SJCRH30 (cell line): Measurements from ENCODE around the gene GMDS. TPM values are rescaled to one million over a fixed set of nuclear protein-coding genes. Genes with fewer than 3 reads are reported as not detected.
A peak's percentile ranks its signal among the peaks of the same experiment; 100 is the strongest.

ENCODE experiments used
- DNase-seq, 2 experiments: peaks; one replicate each; pipeline ENCODE4 v3.0.0-alpha.2; 2015 to 2020
- H3K27ac ChIP-seq: fragments of 250-450 bp; sonication (Bioruptor Pico); 2 replicates; pipeline ENCODE4 v1.5.1; 2020; ENCODE audit warnings: mild to moderate bottlenecking, moderate library complexity
- H3K27me3 ChIP-seq: fragments of 250-450 bp; sonication (Bioruptor Pico); 2 replicates; pipeline ENCODE4 v1.5.1; 2020; ENCODE audit warnings: mild to moderate bottlenecking, moderate library complexity
- H3K36me3 ChIP-seq: fragments of 250-450 bp; sonication (Bioruptor Pico); 2 replicates; pipeline ENCODE4 v1.5.1; 2020; ENCODE audit warnings: mild to moderate bottlenecking, moderate library complexity
- H3K4me1 ChIP-seq: fragments of 250-450 bp; sonication (Bioruptor Pico); 2 replicates; pipeline ENCODE4 v1.5.1; 2020; ENCODE audit warnings: mild to moderate bottlenecking, moderate library complexity
- H3K4me3 ChIP-seq: fragments of 250-450 bp; sonication (Bioruptor Pico); 2 replicates; pipeline ENCODE4 v1.5.1; 2020; ENCODE audit warnings: mild to moderate bottlenecking, moderate library complexity
- H3K9me3 ChIP-seq: fragments of 250-450 bp; sonication (Bioruptor Pico); replicated peaks from 2 replicates; pipeline ENCODE4 v1.5.1; 2020; ENCODE audit warnings: mild to moderate bottlenecking, moderate library complexity
- total RNA-seq: library from RNA; depleted of rRNA; stranded (reverse); fragments of >200 nt; shearing (Covaris generic); gene quantifications from 2 replicates; pipeline ENCODE4 v1.2.3, GENCODE V29; 2014

Gene GMDS
- total RNA-seq, 1 experiment from 2014 or later = 7.9 TPM

- Histone ChIP-seq H3K36me3 (no peaks in the 10 kb centered on the region), H3K27ac (no peak overlapping the region), H3K27me3 (no peaks in the 10 kb centered on the region), H3K9me3 (no peaks in the 10 kb centered on the region), H3K4me3 (no peak overlapping the region), H3K4me1 (no peaks in the 10 kb centered on the region)
- no peak for DNase-seq
Measured at GRCh38 chr6:1580109-1580508, 665.3 kb downstream of the GMDS start.

GRCh38 chr6:1579096-1579495 lies 666.3 kb downstream of the GMDS start:
- Histone ChIP-seq H3K27ac (no peak overlapping the region), H3K27me3 (no peaks in the 10 kb centered on the region), H3K36me3 (no peaks in the 10 kb centered on the region), H3K4me1 (no peaks in the 10 kb centered on the region), H3K4me3 (no peak overlapping the region), H3K9me3 (no peaks in the 10 kb centered on the region)
- DNase-seq = no peak

GRCh38 chr6:1577896-1578745 lies 667.3 kb downstream of the GMDS start:
- Histone ChIP-seq H3K27me3 (no peaks in the 10 kb centered on the region), H3K36me3 (no peaks in the 10 kb centered on the region), H3K4me3 (no peak overlapping the region), H3K4me1 (no peaks in the 10 kb centered on the region), H3K27ac (no peak overlapping the region), H3K9me3 (no peaks in the 10 kb centered on the region)
- DNase-seq = no peak

- no peak for DNase-seq
Measured at GRCh38 chr6:1577146-1577680, 668.2 kb downstream of the GMDS start.

DNA sequence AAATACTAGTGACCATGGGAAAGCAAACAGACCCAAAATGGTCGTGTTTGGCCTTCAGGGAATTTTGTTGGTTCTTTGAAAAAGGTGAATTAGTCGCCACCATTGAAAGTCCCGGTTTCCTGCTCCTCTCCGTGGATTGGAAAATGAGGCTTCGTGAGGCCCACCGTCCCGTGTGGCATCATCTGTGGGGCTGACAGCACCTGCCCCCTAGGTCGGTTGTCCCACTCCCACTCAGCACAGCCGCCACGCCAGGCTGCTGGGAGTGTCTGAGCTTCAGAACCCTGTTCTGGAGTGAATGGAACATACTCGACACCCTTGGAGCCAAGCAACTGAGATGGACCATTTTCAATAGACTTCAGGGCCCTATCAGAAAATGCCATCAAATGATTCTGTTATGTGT lies 668.7 kb downstream of the GMDS start:
- no peak overlapping the region for H3K27ac ChIP-seq
- no peaks in the 10 kb centered on the region for H3K4me1 ChIP-seq
- no peaks in the 10 kb centered on the region for H3K9me3 ChIP-seq
- DNase-seq = no peak
- no peaks in the 10 kb centered on the region for H3K27me3 ChIP-seq
- H3K36me3 ChIP-seq = no peaks in the 10 kb centered on the region
- no peak overlapping the region for H3K4me3 ChIP-seq

More at GRCh38 chr6:1577146-1577680, 668.2 kb downstream of the GMDS start:
- no peak overlapping the region for H3K27ac ChIP-seq
- H3K4me3 ChIP-seq = no peak overlapping the region
- no peaks in the 10 kb centered on the region for H3K4me1 ChIP-seq
- no peaks in the 10 kb centered on the region for H3K9me3 ChIP-seq
- H3K27me3 ChIP-seq = no peaks in the 10 kb centered on the region
- H3K36me3 ChIP-seq = no peaks in the 10 kb centered on the region

- H3K36me3 ChIP-seq = no peaks in the 10 kb centered on the region
- no peaks in the 10 kb centered on the region for H3K27me3 ChIP-seq
- no peaks in the 10 kb centered on the region for H3K4me1 ChIP-seq
- H3K9me3 ChIP-seq = no peaks in the 10 kb centered on the region
- DNase-seq = no peak
- H3K27ac ChIP-seq = no peak overlapping the region
- H3K4me3 ChIP-seq = peak overlapping the region; percentile 49
Measured at GRCh38 chr6:1576166-1576565, 669.2 kb downstream of the GMDS start.

- H3K4me3 ChIP-seq = peak overlapping the region; percentile 49
- peak; percentile 42 to 64 for DNase-seq
Measured at GRCh38 chr6:1575210-1576041, 670.0 kb downstream of the GMDS start.

GRCh38 chr6:1574890-1575209 lies 670.6 kb downstream of the GMDS start:
- H3K27me3 ChIP-seq = no peaks in the 10 kb centered on the region
- no peak for DNase-seq
- H3K9me3 ChIP-seq = no peaks in the 10 kb centered on the region
- H3K4me1 ChIP-seq = no peaks in the 10 kb centered on the region
- H3K27ac ChIP-seq = no peak overlapping the region
- H3K36me3 ChIP-seq = no peaks in the 10 kb centered on the region
- no peak overlapping the region; the same call in 1 of the 2 replicates for H3K4me3 ChIP-seq

More at GRCh38 chr6:1575210-1576041, 670.0 kb downstream of the GMDS start:
- Histone ChIP-seq H3K9me3 (no peaks in the 10 kb centered on the region), H3K36me3 (no peaks in the 10 kb centered on the region), H3K27me3 (no peaks in the 10 kb centered on the region), H3K27ac (no peak overlapping the region), H3K4me1 (no peaks in the 10 kb centered on the region)

DNA sequence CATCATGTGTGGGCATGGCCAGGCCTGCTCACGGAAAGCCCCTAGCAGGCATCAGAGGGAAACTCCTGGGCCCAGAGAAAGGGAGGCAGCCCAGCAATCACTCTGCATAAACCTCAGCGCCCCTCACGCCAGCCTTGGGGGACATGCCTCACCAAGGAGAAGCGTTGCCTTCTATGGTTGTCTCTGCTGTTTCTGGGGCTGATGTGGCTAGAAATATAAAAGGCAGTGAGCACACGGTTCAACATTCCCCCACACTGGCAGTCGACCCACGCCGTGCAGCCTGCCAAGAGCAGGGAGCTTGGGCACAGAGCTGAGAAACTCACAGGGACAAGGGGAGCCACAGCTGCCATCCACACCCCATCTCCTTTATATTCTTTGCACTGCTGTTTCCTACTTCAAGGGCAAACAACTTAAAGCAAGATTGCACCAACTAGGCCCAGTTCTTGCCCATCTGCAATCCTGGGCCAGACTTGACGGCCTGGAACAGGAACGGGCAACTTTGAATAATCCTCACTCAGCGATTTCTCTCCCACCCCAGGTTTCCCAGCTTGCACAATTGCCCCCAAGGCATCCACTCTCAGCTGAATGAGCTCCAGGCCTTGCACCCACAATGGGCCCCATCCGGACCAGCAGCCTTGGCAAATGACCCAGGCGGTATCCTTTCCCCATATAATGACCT lies 671.2 kb downstream of the GMDS start:
- Histone ChIP-seq H3K4me1 (no peaks in the 10 kb centered on the region), H3K36me3 (no peaks in the 10 kb centered on the region), H3K27ac (no peak overlapping the region), H3K27me3 (no peaks in the 10 kb centered on the region), H3K9me3 (no peaks in the 10 kb centered on the region), H3K4me3 (no peak overlapping the region)
- no peak for DNase-seq
